Glomerular visceral epithelial cell (primary cell): ENCODE results near the gene PARD3.
"Not testable (repeated sequence)": the region's sequence is repeated elsewhere in the genome, so short reads cannot be mapped to it uniquely, and the experiment has no call there.

Source experiments
- DNase-seq: peaks from one replicate; pipeline ENCODE4 v3.0.0-alpha.2; 2016; ENCODE audit errors: extremely low spot score

Gene PARD3

GRCh38 chr10:34648919-34649318 is 166.2 kb downstream of the PARD3 start:
- no peak for DNase-seq

- no peak for DNase-seq
Observed at GRCh38 chr10:34647875-34648865, 166.9 kb downstream of the PARD3 start.

DNA sequence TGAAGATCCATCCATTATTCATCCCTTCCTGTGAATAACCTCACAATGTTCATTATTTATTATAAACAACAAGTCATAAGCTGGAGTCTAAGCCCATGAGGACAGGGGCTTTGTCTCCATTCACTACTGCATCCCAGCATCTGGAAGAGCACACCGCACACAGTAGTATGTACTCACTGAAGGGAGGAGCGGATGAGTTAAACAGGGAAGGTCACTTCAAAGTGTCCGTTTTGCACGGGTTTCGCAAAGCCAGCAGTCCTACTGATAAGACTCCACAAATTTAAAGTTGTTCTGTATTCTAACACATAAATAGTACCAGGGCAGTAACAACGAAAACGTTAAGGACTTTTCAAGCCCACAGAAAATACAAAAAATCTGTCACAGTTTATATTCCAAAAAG is 167.9 kb downstream of the PARD3 start:
- DNase-seq = no peak

GRCh38 chr10:34646331-34646730 is 168.8 kb downstream of the PARD3 start:
- no peak for DNase-seq

DNA sequence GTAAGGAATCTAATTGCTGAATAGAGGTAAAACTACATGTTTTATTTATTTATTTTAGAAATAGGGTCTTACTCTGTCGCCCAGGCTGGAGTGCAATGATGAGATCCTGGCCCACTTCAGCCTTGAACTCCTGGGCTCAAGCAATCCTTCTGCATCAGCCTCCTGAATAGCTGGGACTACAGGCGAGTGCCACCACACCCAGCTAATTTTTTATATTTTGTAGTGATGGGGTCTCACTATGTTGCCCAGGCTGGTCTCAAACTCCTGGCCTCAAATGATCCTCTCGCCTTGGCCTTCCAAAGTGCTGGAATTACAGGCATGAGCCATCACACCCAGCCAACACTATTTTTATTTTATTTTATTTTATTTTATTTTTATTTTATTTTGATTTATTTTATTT is 170.3 kb downstream of the PARD3 start:
- not testable (repeated sequence) for DNase-seq

- no peak for DNase-seq
Observed at GRCh38 chr10:34644224-34644623, 170.9 kb downstream of the PARD3 start.

DNA sequence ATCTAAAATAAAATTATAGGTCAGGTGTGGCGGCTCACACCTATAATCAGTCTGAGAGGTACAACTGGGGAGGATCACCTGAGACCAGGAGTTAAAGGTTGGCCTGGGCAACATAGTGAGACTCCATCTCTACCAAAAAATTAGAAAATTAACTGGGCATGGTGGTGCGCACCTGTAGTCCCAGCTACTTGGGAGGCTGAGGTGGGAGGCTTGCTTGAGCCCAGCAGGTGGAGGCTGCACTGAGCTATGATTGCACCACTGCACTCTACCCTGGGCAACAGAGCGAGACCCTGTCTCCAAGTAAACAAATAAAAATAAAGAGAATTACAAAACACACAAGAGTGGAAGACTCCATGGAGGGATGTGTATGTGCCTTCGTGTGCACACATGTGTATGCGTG is 171.5 kb downstream of the PARD3 start:
- DNase-seq = no peak

DNA sequence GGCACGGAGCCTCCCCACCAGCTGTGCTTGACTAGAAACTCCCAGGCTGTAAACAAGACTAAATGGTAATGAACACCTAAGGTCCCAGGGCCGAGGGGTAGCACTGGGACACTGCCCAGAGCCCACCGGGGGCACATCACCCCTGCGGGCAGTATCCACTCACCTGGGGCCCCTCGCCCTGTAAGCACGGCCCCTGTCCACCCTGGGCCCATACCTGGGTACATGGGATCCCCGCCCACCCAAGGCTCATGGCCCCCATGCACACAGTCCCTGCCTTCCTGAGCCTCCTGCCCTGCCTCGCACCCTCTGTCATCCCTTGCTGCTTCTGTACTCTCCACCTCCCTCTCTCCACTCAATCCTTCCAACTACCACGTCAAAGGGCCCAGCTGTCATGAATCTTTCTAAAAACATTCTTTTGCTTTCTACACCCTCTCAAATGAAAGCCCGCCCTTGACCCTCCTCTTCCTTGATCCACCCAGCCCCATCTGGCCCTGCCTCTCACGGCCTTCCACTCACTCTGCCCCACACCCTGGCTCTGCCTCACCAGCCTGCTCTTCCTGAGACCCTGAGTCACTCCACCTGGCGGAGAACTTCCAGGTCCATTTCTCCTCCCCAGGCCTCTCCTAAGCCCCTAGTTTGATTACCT is 173.1 kb downstream of the PARD3 start:
- DNase-seq = peak; percentile 18

DNA sequence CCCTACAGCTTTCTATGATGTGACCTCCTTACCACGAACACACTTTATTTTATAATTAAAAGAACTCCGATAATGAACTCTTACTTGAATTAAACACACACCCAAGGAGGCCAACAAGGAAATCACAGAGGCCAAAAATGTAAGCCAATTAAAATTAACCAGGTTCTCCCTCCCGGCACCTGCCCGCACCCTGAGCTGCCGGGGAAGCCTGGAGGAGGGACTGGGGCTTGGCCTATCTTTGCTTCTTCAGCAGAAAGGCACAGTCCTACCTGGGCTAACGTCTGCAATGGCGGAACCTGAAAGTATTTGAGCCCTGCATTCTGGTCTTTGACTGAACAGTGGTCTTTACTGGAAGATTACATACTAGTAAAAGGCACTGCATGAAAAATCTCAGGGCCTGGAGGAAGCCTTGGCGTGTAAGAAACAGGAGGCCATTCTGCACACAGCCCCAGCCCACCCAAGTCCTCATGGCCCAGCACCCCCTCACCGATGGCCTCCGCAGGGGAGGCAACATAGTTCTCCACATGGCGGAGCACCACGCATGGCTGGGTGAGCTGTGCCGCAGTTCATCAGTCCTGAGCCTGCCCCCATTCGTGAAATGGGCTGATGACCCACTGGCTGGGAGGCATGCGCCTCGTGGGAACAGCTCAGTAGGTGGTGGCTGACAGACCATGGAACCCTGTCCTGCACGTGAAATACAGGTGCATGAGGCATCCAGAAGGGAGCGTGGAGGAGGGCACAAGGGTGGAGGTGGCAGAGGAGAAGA is 173.8 kb downstream of the PARD3 start:
- DNase-seq = peak; percentile 40

DNA sequence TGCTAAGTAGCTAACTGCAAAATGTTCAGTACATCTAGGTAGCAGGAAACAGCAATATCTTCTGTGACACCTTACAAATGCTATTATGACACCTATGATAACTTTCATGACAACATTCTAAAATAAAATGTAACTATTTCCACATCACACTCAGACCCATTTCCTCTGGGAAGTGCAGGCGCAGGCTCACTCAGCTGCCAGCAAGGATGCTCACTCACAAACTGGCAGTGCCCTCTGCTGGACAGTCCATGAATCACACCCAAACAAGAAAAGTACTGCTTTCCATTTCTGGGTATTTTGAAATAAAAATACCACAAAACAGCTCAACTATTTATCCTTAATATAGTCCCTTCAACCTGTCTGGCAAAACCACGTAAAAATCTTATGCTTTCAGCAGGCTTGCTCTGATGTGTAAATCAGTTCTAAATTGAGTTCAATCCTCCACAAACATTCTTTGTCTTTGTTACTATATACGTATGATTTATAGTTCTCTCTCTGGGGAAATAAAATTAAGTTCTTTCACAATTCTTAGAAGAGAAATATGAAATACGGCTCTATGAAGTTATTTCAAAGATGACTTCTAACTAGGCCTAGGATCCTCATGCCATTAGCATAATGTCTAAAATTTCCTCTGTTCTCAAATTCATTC is 176.6 kb downstream of the PARD3 start:
- DNase-seq = peak; percentile 83

DNA sequence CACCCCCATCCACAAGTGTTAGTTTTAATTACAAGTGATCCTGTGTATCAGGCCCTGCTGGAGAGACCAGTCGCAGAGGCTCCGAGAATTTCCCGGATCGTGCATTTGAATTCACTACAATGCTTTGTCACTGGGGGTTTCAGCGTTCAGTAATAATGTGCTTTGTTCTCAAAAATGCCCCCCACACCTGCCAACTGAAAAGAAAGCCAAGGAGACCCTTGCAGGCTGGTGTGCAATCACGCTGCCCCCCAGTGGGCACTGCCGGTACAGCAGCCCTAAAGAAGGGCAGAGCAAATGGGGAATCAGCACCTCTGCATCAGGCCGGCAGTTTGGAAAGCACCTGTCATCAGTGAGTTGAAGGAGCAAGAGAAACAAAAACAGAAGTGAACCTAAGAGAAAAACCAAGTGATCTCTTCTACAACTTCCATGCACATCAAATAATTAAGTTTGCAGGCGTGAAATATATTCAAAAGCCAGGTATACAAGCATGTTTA is 177.6 kb downstream of the PARD3 start:
- DNase-seq = peak; percentile 59

DNA sequence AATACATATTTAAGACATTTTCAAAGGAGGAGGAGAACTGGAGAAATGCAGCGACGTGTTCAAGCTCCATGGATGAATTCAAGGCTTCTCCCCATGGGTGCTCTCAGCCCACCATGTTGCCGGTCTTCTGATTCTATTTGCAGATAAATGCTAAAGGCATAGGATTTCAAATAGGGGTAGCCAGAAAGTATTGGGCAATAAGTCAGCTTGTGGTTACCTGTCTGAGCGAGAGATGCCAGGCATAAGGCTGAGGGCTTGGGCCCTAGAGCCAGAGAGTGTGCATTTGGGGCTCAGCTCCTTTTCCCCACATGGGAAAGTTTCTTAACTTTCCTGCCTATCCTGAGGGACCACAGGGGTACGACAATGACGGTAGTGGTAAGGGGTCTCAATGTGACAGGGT is 180.0 kb downstream of the PARD3 start:
- no peak for DNase-seq

DNA sequence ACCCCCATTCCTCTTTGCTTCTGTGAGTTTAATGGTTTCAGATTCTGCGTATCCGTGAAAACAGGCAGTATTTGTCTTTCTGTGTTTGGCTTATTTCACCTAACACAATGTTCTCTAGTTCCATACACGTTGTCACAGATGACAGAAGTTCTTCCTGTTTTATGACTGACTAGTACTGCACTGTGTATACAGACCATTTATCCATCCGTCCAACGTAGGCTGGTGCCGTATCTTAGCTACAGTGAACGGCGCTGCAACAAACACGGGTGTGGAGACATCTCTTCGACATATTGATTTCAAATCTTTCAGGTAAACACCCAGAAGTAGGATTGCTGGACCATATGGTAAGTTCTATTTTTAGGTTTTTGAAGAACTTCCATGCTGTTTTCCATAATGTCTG is 181.7 kb downstream of the PARD3 start:
- no peak for DNase-seq

- no peak for DNase-seq
Observed at GRCh38 chr10:34629084-34629483, 186.0 kb downstream of the PARD3 start.

DNA sequence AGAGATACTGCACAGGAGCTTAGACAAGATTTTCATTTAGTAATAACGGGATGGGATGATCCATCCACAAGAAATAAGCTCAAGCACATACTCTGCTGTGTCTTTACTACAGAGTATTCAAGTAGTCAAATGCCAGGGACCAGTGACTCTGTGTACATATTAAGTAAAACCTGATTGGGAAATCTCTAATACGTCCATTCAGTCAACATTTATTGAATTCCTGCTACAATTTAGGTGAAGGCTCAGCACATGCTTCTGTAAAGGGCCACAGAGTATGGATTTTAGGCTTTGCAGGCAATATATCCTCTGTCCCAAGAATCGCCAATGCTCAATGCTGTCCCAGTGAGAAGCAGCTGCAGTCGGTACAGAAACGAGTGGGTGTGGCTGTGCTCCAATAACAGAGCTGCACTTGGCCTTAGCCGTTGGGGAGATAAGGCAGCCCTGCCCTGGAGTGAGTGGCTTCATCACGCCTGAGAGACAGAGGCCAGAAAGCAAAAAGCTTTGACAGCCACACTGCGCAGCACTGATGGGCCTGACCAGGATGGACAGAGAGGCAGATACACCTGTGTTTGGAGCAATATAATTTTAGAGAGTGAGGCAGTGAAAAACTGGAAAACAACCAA is 186.8 kb downstream of the PARD3 start:
- DNase-seq = no peak

DNA sequence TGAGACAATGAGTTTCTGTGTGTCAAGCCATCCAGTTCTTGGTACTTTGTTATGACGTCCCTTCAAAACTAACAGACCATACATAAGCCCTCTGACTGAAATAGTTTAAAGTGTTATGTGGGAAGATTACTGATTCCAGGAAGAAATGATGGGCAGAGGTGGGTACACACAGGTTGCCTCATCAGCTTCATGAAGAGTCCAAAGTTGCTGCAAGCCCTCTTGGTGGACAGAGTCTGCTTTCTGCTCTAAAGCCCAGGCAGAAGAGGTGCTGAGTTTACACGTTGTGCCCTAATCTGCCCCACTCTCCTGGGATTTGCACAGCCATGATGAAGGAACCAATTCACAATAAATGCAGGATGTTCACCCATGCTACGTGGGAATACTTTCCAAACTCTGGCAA is 187.4 kb downstream of the PARD3 start:
- no peak for DNase-seq

DNA sequence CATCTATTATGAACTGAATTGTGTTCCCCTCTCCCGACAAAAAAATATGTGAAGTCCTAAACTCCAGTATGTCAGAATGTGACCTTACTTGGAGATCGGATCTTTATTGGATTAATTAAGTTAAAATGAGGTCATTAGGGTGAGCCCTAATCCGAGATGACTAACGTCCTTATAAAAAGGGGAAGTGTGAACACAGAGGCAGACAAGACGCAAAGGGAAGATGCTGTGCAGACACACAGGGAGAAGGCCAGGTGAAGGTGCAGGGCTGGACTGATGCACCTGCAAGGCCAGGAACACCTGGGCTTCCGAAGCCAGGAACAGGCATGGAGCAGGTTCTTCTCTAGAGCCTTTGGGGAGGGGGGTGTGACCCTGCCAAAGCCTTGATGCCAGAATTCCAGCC is 187.8 kb downstream of the PARD3 start:
- DNase-seq = no peak

DNA sequence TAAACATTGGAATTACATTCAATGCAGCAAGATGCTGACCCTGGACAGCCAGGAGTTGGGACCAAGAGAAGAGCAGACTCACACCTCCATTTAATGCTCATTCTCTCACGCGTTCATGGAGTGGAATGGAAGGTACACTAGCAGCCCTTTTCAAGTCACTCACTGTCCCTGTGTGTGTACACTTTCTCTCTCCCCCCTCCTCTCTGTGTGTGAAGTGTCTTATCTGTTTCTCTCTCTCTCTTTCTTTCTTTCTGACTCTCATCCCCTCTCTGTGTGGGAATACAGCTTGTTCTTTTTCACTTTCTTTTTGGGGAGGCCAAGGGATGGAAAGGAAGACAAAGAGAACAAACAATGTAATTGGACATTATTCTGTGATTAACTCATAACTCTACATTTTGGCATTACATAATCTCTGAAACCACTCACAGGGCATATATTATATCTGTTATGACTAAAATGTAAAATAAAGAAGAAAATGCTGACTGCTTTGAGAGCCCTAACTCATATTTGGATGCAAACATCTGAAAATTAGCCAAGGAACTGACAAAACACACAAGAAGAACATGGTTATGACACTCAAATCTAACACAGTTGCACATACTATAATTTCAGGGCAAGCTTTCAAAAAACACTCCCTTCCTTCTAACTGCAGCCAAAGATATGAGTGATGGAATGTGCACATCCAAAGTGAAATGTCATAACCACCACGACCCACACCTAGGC is 188.8 kb downstream of the PARD3 start:
- no peak for DNase-seq

DNA sequence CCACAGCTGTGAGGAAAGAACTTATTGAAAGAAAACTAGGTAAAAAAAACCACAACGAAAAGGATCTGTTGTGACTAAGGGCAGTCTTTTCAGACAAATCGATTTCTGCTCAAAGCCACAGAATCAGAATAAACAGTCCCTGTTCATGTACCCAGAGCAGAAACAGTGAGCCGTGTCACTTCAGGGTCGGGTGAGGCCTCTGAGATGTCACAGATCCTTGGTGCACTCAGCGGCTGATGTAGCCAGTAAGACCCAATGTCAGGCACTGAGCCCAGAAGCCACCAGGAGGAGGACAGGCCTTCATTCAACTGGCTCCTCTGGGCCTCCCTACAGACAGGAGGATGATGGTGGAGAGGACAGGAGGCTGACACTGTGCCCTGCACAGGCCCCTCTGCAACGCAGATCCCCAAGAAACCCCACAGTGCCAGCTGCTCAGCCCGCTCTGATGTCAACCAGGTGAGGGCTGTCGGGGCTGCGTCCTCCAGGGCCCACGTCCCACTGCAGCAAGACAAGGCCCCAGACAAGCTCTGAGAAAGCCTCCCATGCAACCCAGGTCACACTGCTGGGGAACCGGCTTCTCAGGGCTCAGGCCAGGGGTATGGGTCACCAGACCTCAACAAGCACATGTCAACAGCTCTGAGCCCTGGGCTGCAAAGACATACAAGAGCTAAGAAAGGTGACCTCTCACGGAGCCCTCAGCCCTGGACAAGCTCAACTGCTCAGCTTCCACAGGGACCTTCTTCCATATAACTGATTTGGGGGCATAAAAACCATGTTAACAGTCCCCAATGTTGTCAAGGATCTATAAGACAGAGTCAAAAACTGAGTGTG is 190.6 kb downstream of the PARD3 start:
- no peak for DNase-seq

GRCh38 chr10:34622945-34623344 is 192.2 kb downstream of the PARD3 start:
- no peak for DNase-seq
